Panc1 (cell line): ENCODE data around the gene KNSTRN. TPM values are rescaled to one million over a fixed set of nuclear protein-coding genes. Genes with fewer than 3 reads are reported as not detected.

ENCODE experiments used
- ATAC-seq: fragments of 200-7000 bp; cut with Tn5 transposase; 2 replicates; pipeline ENCODE4 v1.9.1; 2020; ENCODE audit warnings: mild to moderate bottlenecking, moderate library complexity
- BruUV-seq: library from RNA; stranded (reverse); fragments of 400-500 nt; replicated peaks from 2 replicates; lab custom pipeline; 2021; lab: Mats Ljungman, UMichigan
- CTCF ChIA-PET: fragments of 300-600 bp; sonication (Branson Sonifier 250); formaldehyde crosslinking; loops from one replicate; lab custom pipeline; 2022; ENCODE audit warnings: antibody characterized with exemption; lab: Charles Lee
- POLR2A ChIA-PET: fragments of 300-600 bp; sonication (Branson Sonifier 250); formaldehyde crosslinking; loops from one replicate; lab custom pipeline; 2022; ENCODE audit warnings: antibody characterized with exemption; lab: Charles Lee
- DNase-seq: peaks from one replicate; pipeline ENCODE4 v3.0.0-alpha.2; 2010; ENCODE audit warnings: low read depth, low spot score
- H3K27ac ChIP-seq: 2 replicates; pipeline ENCODE4 v1.5.1; 2011; ENCODE audit warnings: mild to moderate bottlenecking, low read length, inconsistent platforms
- H3K27me3 ChIP-seq: fragments of 200-500 bp; sonication (Bioruptor generic); 2 replicates; pipeline ENCODE4 v1.6.0; 2014; ENCODE audit warnings: low read length, inconsistent platforms; ENCODE audit not compliant: control insufficient read depth, insufficient read depth
- H3K36me3 ChIP-seq: fragments of 200-500 bp; sonication (Bioruptor generic); 2 replicates; pipeline ENCODE4 v1.5.1; 2014; ENCODE audit warnings: inconsistent platforms, mild to moderate bottlenecking, low read length, moderate library complexity; ENCODE audit not compliant: control insufficient read depth, insufficient read depth
- H3K4me1 ChIP-seq: 2 replicates; pipeline ENCODE4 v1.5.1; 2011; ENCODE audit warnings: inconsistent platforms, mild to moderate bottlenecking, low read length, moderate library complexity; ENCODE audit not compliant: control insufficient read depth, insufficient read depth
- H3K4me3 ChIP-seq, 2 experiments: 2 replicates each; pipeline ENCODE4 v1.5.1; 2011 to 2012; ENCODE audit warnings: low read depth in 2 of 2, low read length in 2 of 2, mild to moderate bottlenecking in 2 of 2, inconsistent platforms in 1 of 2, moderate library complexity in 1 of 2
- H3K9me3 ChIP-seq: fragments of 200-500 bp; sonication (Bioruptor generic); 2 replicates; pipeline ENCODE4 v1.5.1; 2014; ENCODE audit warnings: low read depth, mild to moderate bottlenecking, inconsistent platforms, low read length, moderate library complexity; ENCODE audit not compliant: control insufficient read depth, insufficient read depth
- POLR2AphosphoS5 ChIP-seq: IDR thresholded peaks from 2 replicates; pipeline ENCODE4 v1.6.1; 2012; ENCODE audit warnings: mild to moderate bottlenecking, low read depth, low read length, moderate library complexity
- SIN3A ChIP-seq: IDR thresholded peaks from 2 replicates; pipeline ENCODE4 v1.6.1; 2012; ENCODE audit warnings: low read depth, mild to moderate bottlenecking, low read length, moderate library complexity, borderline replicate concordance; ENCODE audit not compliant: insufficient read depth
- TCF7L2 ChIP-seq: IDR thresholded peaks from 2 replicates; pipeline ENCODE4 v1.6.1; 2011; ENCODE audit warnings: mild to moderate bottlenecking, low read depth, low read length, inconsistent platforms
- in situ Hi-C: cut with HindIII; loops from 2 replicates; pipeline ENCODE4 v1.10.0; 2016; ENCODE audit warnings: low sequenced_read_pairs, low pct_unique_long_range_greater_than_20kb
- intact Hi-C: fragments of 100-400 bp; cut with micrococcal nuclease; formaldehyde crosslinking; loops from one replicate; pipeline ENCODE4 v1.10.0; 2022; ENCODE audit not compliant: unreplicated experiment
- total RNA-seq: library from RNA; stranded (reverse); gene quantifications from one replicate; pipeline ENCODE4 v1.2.1, GENCODE V29; 2021; ENCODE audit not compliant: unreplicated experiment
- TF ChIP-seq, protein P1 (sequence below), 2 experiments: IDR thresholded peaks; 2 replicates each; pipeline ENCODE4 v1.6.1; 2011 to 2012; ENCODE audit warnings: low read depth in 2 of 2, control low read depth in 1 of 2, low read length in 1 of 2, mild to moderate bottlenecking in 1 of 2, moderate library complexity in 1 of 2; ENCODE audit not compliant: insufficient read depth in 1 of 2
- TF ChIP-seq, protein P2 (sequence below): fragments of 450-650 bp; IDR thresholded peaks from 2 replicates; pipeline ENCODE4 v1.5.1; 2017; ENCODE audit warnings: mild to moderate bottlenecking

Gene KNSTRN
- total RNA-seq, 1 experiment from 2014 or later = 74.6 TPM

DNA sequence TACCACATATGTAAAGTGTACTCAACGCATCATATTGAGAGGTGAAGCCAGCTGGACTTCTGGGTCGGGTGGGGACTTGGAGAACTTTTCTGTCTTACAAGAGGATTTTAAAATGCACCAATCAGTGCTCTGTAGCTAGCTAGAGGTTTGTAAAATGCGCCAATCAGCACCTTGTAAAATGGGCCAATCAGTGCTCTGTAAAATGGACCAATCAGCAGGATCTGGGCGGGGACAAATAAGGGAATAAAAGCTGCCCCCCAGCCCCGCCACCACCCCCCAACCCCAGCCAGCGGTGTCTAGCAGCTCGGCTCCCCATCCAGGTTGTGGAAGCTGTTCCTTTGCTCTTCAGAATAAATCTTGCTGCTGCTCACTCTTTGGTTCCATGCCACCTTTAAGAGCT, 16.8 kb downstream of the KNSTRN start:
- in situ Hi-C loops = no loop called here
- H3K27ac ChIP-seq = no peak overlapping the region
- TF ChIP-seq POLR2AphosphoS5 (no peak), TCF7L2 (no peak), SIN3A (no peak)
- TF ChIP-seq, protein P1, sequence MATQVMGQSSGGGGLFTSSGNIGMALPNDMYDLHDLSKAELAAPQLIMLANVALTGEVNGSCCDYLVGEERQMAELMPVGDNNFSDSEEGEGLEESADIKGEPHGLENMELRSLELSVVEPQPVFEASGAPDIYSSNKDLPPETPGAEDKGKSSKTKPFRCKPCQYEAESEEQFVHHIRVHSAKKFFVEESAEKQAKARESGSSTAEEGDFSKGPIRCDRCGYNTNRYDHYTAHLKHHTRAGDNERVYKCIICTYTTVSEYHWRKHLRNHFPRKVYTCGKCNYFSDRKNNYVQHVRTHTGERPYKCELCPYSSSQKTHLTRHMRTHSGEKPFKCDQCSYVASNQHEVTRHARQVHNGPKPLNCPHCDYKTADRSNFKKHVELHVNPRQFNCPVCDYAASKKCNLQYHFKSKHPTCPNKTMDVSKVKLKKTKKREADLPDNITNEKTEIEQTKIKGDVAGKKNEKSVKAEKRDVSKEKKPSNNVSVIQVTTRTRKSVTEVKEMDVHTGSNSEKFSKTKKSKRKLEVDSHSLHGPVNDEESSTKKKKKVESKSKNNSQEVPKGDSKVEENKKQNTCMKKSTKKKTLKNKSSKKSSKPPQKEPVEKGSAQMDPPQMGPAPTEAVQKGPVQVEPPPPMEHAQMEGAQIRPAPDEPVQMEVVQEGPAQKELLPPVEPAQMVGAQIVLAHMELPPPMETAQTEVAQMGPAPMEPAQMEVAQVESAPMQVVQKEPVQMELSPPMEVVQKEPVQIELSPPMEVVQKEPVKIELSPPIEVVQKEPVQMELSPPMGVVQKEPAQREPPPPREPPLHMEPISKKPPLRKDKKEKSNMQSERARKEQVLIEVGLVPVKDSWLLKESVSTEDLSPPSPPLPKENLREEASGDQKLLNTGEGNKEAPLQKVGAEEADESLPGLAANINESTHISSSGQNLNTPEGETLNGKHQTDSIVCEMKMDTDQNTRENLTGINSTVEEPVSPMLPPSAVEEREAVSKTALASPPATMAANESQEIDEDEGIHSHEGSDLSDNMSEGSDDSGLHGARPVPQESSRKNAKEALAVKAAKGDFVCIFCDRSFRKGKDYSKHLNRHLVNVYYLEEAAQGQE (IDR thresholded peaks at IDR 0.05; ENCODE audit: insufficient read depth in 1 of 2, low read depth in 2 of 2, low read length in 1 of 2) = no peak
- TF ChIP-seq, protein P2, sequence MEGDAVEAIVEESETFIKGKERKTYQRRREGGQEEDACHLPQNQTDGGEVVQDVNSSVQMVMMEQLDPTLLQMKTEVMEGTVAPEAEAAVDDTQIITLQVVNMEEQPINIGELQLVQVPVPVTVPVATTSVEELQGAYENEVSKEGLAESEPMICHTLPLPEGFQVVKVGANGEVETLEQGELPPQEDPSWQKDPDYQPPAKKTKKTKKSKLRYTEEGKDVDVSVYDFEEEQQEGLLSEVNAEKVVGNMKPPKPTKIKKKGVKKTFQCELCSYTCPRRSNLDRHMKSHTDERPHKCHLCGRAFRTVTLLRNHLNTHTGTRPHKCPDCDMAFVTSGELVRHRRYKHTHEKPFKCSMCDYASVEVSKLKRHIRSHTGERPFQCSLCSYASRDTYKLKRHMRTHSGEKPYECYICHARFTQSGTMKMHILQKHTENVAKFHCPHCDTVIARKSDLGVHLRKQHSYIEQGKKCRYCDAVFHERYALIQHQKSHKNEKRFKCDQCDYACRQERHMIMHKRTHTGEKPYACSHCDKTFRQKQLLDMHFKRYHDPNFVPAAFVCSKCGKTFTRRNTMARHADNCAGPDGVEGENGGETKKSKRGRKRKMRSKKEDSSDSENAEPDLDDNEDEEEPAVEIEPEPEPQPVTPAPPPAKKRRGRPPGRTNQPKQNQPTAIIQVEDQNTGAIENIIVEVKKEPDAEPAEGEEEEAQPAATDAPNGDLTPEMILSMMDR = no peak
- no peak for DNase-seq
- H3K9me3 ChIP-seq = no peaks in the 10 kb centered on the region
- H3K36me3 ChIP-seq = no peaks in the 10 kb centered on the region
- H3K4me3 ChIP-seq = no peak overlapping the region
- H3K4me1 ChIP-seq = no peaks in the 10 kb centered on the region
- ATAC-seq = no peak
- ChIA-PET POLR2A (interaction anchor here (0.6 to 0.7 kb wide), 2 partner anchors 23 to 41 kb away, joined by 9 to 11 read pairs; no protein-coding TSS in a partner anchor), CTCF (interaction anchor here (0.6 kb wide), 1 partner anchor 49 kb away, joined by 7 read pairs; no protein-coding TSS in a partner anchor)
- intact Hi-C loops = no loop called here
- no TSS peak for BruUV-seq
- H3K27me3 ChIP-seq = no peaks in the 10 kb centered on the region

DNA sequence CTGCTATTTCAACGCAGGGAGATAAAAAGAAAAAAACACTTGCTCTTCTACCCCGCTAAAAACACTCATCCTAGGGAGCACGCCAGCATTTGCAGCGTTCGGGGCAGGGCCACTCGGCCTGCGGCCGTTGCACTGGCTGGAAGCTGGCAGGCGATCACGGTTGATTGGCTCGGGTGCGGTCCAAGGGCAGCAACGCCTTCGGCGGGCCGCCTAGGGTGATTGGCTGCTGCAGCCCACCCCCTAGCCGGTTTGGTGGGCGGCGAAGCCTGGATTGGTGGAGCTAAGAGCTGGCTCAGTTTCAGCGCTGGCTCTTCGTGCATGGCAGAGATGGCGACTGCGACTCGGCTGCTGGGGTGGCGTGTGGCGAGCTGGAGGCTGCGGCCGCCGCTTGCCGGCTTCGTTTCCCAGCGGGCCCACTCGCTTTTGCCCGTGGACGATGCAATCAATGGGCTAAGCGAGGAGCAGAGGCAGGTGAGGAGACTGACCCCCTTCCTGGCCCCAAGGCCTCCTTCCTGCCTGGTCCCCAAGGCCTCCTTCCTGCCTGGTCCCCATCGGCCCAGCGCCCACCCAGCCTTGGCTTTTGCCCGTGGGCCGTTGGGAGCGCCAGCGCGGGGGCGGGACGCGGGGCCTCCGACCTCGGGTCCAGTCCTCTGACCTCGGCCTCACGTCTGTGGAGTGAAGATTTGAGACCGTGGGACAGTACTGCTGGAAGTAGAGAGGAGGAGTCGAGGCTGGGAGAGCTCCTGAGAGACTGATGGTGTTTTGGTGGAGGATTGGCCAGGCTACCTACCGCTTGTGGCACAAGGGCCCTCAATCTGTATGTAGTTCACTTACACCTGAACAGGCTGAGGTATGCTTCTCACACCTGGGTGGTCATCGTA, 23.2 kb downstream of the KNSTRN start, which contains the start of gene IVD:
TSS of gene IVD (plus strand) at position 295 of the 881 bp plus-strand sequence. CDS start at position 328, 33 bp downstream.
- no peaks in the 10 kb centered on the region for H3K9me3 ChIP-seq
- H3K4me1 ChIP-seq = no peaks in the 10 kb centered on the region
- ChIA-PET POLR2A (interaction anchor here (0.6 to 1.0 kb wide), 3 partner anchors 67 to 864 kb away, joined by 3 to 4 read pairs (median 3); no protein-coding TSS in a partner anchor), CTCF (interaction anchor here (0.6 to 1.0 kb wide), 5 partner anchors 34 to 131 kb away, joined by 3 to 6 read pairs (median 3); no protein-coding TSS in a partner anchor)
- TF ChIP-seq, protein P2 = no peak
- TF ChIP-seq, protein P1 (IDR thresholded peaks at IDR 0.05; ENCODE audit: insufficient read depth in 1 of 2, low read depth in 2 of 2, low read length in 1 of 2) = 0 out of 4 replicates have a peak, but pooled peaks of 1 of the 2 experiments have one; percentile 5
- TF ChIP-seq TCF7L2 (no peak), POLR2AphosphoS5 (peak; percentile 86), SIN3A (peak; percentile 59; the same call in 1 of the 2 replicates)
- H3K4me3 ChIP-seq = peak within 1 kb of the TSS; percentile 82 to 93
- H3K27ac ChIP-seq = peak within 1 kb of the TSS; percentile 91
- in situ Hi-C loops (no loop called here), intact Hi-C loops (no loop called here)
- H3K36me3 ChIP-seq = peaks cover 3% of the 10 kb centered on the region
- no peaks in the 10 kb centered on the region for H3K27me3 ChIP-seq
- ATAC-seq = peak; percentile 100
- DNase-seq = peak; percentile 47
- no TSS peak for BruUV-seq
